ENCODE results near the gene ACTN4. TPM values are rescaled to one million over a fixed set of nuclear protein-coding genes. Genes with fewer than 3 reads are reported as not detected.

The ACTN4 gene
- total and polyA plus RNA-seq, 10 of the 15 experiments (the other 5 are each of a cell fraction or from before 2014, with no cell fraction given) = 2.4 to 293 (median 72.5) TPM

GRCh38 chr19:38617283-38617763 is 30.1 kb upstream of the ACTN4 start:
- ChIA-PET SMC1A (ENCODE audit: uncharacterized antibody, unreplicated experiment) (interaction anchor here (0.8 to 7.0 kb wide), 13 partner anchors 17 to 313 kb away, joined by 3 to 85 read pairs (median 4); partner anchors contain the start of genes ACTN4, MRPS12 and SARS2), POLR2A (interaction anchor here (0.5 to 6.2 kb wide), 19 partner anchors 12 to 356 kb away, joined by 3 to 135 read pairs (median 5); partner anchors contain the start of genes ACTN4, ECH1, FAM98C and MRPS12), RAD21 (ENCODE audit: unreplicated experiment) (interaction anchor here (1.0 to 5.6 kb wide), 12 partner anchors 17 to 313 kb away, joined by 3 to 135 read pairs (median 13); partner anchors contain the start of genes ACTN4, FAM98C, MRPS12 and RINL), CTCF (interaction anchor here (0.5 to 6.5 kb wide), 14 partner anchors 10 to 313 kb away, joined by 3 to 74 read pairs (median 6); partner anchors contain the start of genes ACTN4, MRPS12 and SARS2)
- peak; percentile 9 for DNase-seq (ENCODE audit: low read depth, low spot score)
- ATAC-seq = peak; percentile 12
- H3K4me3 ChIP-seq = peak overlapping the region; percentile 84
- peaks cover 16% of the 10 kb centered on the region in 2 experiments for H3K36me3 ChIP-seq (ENCODE audit: control insufficient read depth in 2 of 2, insufficient read depth in 2 of 2, low read length in 1 of 2)
- in situ Hi-C loops (cut with MboI) = loop anchor here (5.0 kb wide), 1 partner anchor 55 kb away; no protein-coding TSS in a partner anchor
- H3K27me3 ChIP-seq (replicated peaks in 1 of 2; ENCODE audit: control insufficient read depth in 2 of 2, insufficient read depth in 2 of 2, low read length in 1 of 2) = no peaks in the 10 kb centered on the region
- H3K4me2 ChIP-seq (ENCODE audit: control insufficient read depth, insufficient read depth) = peak overlapping the region; percentile 85
- FAIRE-seq = no peak
- peaks cover 12% of the 10 kb centered on the region for H3K4me1 ChIP-seq (ENCODE audit: control insufficient read depth, insufficient read depth, low read length)
- H2AFZ ChIP-seq (ENCODE audit: control insufficient read depth, low read depth, low read length) = peak overlapping the region; percentile 61
- intact Hi-C loops (cut with micrococcal nuclease; ENCODE audit: unreplicated experiment) = no loop called here
- H3K9me3 ChIP-seq (replicated peaks; ENCODE audit: control insufficient read depth, insufficient read depth, low read length) = no peaks in the 10 kb centered on the region
- TF ChIP-seq PAX8 (IDR thresholded peaks at IDR 0.05) (no peak), CREB1 (IDR thresholded peaks at IDR 0.05; ENCODE audit: low read depth) (no peak), FOXK2 (IDR thresholded peaks at IDR 0.05) (no peak), SPI1 (IDR thresholded peaks at IDR 0.05; ENCODE audit: borderline replicate concordance, insufficient read depth, low read depth, low read length) (peak; percentile 45), BRCA1 (IDR thresholded peaks at IDR 0.05; ENCODE audit: low read depth, low read length) (no peak)
- TF ChIP-seq, protein P1, sequence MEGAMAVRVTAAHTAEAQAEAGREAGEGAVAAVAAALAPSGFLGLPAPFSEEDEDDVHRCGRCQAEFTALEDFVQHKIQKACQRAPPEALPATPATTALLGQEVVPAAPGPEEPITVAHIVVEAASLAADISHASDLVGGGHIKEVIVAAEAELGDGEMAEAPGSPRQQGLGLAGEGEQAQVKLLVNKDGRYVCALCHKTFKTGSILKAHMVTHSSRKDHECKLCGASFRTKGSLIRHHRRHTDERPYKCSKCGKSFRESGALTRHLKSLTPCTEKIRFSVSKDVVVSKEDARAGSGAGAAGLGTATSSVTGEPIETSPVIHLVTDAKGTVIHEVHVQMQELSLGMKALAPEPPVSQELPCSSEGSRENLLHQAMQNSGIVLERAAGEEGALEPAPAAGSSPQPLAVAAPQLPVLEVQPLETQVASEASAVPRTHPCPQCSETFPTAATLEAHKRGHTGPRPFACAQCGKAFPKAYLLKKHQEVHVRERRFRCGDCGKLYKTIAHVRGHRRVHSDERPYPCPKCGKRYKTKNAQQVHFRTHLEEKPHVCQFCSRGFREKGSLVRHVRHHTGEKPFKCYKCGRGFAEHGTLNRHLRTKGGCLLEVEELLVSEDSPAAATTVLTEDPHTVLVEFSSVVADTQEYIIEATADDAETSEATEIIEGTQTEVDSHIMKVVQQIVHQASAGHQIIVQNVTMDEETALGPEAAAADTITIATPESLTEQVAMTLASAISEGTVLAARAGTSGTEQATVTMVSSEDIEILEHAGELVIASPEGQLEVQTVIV (IDR thresholded peaks at IDR 0.05; ENCODE audit: borderline replicate concordance, partially characterized antibody) = no peak
- no peaks in the 10 kb centered on the region for H4K20me1 ChIP-seq (ENCODE audit: control insufficient read depth, insufficient read depth)
- no TSS peak for BruUV-seq (replicated peaks)
- H3K79me2 ChIP-seq (ENCODE audit: control insufficient read depth, insufficient read depth, low read length) = peaks cover 51% of the 10 kb centered on the region
- peak overlapping the region; percentile 92 for H3K9ac ChIP-seq (ENCODE audit: control insufficient read depth, insufficient read depth, low read length)
- under 1% methylated on average over 9 of the region's 9 CpGs for WGBS (ENCODE audit: insufficient coverage, insufficient replicate concordance, low lambda C conversion rate, missing lambda C conversion rate)
- H3K27ac ChIP-seq (ENCODE audit: control insufficient read depth, insufficient read depth) = peak overlapping the region; percentile 98

Data from GM12878 (cell line).